ENCODE results near the gene ABHD4.
A peak's percentile ranks its signal among the peaks of the same experiment; 100 is the strongest.
"Not testable (repeated sequence)": the region's sequence is repeated elsewhere in the genome, so short reads cannot be mapped to it uniquely, and the experiment has no call there.

ABHD4 gene

DNA sequence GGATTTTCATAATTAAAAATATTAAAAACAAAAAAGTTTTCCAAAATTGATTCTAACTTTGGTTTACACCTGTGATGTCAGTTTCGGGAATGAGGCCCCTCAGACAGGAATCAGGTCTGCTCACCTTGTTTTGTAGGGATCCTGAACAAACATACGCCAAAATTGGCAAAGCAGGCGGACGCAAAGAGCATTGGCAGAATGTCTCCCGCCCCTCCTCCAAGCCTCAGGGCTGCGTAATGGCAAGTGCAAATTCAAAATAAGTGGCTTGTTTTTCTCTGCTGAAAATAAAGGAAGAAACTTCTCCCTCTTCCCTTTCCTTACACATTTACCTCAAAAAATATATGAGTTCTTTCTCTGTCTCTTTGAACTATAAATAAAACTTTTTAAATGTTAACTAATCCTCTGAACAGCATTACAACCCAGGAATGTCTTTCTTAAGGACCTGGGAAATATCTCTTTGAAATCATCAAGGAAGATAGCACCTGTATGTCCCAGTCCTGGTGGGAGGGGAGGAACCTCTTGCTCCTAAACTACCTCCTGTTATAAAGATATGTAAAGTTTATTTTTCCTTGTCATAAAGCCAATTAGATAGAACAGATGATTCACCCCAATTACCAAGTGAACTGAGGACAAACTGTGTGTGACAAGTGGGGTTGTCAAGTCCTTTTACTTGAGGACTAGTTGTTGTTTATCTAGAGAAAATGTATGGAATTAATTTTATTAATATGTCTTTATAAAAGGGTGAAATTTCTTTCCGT lies 29.6 kb downstream of the ABHD4 start:
- DNase-seq (ENCODE audit: low spot score), result no peak

- DNase-seq (ENCODE audit: low spot score), result no peak
Measured at GRCh38 chr14:22629361-22629760, 31.3 kb downstream of the ABHD4 start.

DNA sequence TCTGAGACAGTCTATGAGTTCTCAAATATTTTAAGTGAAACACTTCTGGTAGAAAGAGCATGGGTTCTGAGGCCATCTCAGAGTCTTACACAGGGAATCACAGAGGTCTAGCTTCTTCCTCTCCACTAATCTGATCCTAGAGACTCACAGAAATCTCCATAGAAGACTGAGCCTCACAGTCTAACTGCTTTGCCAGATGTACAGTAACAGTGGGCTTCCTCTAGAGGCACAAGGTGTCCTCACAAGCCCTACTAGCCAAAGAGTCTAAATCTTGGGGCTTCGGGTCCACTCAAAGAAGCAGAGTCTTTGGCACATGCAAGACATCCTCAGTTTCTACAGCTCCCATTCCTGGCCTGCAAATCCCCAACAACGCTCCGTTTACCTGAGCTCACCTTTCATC lies 32.0 kb downstream of the ABHD4 start:
- DNase-seq (ENCODE audit: low spot score), result no peak

- DNase-seq (ENCODE audit: low spot score), result no peak
Measured at GRCh38 chr14:22630486-22630885, 32.4 kb downstream of the ABHD4 start.

DNA sequence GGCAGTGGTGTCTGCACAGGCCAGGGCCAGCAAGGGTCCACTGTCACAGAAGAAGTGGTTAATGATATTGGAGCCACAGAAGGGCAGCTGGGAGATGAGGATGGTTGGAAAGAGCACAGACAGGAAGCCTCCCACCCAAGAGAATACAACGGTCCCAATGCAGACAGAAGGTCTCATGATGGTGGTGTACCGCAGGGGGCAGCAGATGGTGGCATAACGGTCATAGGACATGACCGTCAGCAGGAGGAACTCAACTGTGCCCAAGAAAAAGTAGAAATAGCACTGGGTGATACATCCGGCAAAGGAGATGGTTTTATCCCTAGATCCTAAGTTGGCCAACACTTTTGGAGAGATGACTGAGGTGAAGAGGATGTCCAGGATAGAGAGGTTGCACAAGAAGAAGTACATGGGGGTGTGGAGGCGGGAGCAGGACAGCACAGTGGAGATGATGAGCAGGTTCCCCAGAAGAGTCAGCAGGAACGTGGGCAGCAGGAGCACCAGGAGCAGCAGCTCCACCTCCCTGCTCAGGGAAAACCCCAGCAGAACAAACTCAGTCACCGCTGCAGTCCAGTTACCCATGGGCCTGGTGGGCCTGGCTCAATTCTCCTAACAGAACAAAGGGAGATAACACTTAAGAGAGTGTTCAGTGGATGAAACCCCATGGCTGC lies 36.3 kb downstream of the ABHD4 start:
- DNase-seq (ENCODE audit: low spot score), result no peak

GRCh38 chr14:22635980-22636379 lies 37.9 kb downstream of the ABHD4 start:
- not testable (repeated sequence) for DNase-seq (ENCODE audit: low spot score)

GRCh38 chr14:22640192-22640591 lies 42.1 kb downstream of the ABHD4 start:
- DNase-seq (ENCODE audit: low spot score), result no peak

DNA sequence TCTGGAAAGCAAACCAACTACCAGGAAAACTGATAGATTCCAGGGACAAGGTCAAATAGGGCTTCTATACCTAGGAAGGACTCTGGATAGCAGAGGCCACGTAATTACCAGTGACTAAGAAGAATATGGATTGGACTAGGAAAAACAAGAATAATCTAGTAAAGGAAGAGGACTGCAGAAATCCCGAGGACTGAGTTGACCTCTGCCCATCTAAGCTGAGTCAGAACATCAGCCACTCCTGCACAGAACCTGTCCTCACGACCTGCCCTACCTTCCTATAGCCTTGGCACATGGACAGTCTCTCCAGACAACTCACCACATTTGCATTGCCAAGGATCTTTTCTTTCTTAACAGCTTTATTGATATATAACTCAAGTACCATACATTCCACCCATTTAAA lies 43.7 kb downstream of the ABHD4 start:
- no peak for DNase-seq (ENCODE audit: low spot score)

GRCh38 chr14:22644305-22644635 lies 46.2 kb downstream of the ABHD4 start, which contains the start of gene OR6J1:
TSS of gene OR6J1 (minus strand) at chr14:22644352. CDS start at chr14:22634811, 9,541 bp downstream.
- DNase-seq (ENCODE audit: low spot score), result no peak

- no peak for DNase-seq (ENCODE audit: low spot score)
Measured at GRCh38 chr14:22646570-22647254, 48.6 kb downstream of the ABHD4 start.

GRCh38 chr14:22648506-22648905 lies 50.4 kb downstream of the ABHD4 start:
- DNase-seq (ENCODE audit: low spot score), result no peak

- DNase-seq (ENCODE audit: low spot score), result no peak
Measured at GRCh38 chr14:22650046-22650739, 52.1 kb downstream of the ABHD4 start.

DNA sequence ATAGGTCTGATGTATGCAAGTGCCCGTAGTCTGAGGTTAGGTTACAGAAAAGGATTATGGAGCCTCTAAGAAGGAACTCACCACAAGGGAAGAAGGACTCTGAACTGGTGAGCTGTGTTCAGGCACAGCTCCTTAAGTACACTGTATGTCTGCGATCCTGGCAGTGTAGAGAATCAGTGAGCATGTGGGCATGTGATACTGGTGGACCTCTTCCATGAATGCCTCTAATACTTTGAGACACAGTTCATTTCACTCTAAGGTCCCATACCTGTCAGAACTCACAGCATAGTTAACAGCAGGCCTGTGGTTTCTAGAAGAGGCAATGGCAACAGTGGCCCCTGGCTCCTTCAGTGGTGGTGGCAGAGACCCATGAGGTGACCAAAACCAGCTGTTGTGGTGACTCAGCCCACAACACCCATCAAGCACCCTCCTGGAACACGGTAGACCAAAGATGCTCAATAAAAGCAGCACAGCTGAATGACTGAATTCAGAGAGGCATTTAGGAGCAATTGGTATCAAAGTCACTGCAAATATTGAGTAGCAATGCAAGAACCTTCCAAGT lies 52.9 kb downstream of the ABHD4 start:
- no peak for DNase-seq (ENCODE audit: low spot score)

DNA sequence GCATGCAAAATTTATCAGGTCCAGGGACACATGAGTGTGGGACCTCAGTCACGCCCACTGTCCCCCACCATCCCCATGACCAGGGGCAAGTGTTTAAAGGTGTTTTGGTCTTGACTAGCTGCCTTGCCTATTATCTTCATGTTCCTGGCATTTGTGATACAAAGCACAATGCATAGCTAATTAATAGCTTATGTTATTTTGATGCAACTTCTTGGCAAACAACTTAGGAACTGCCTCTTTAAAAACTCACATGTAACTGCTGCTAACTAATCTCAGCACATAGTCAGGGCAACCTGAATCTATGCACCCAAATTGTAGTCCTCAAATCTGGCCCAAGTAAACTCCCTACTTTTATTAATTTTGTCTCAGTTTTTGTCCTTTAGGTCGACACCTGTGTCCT lies 53.5 kb downstream of the ABHD4 start:
- DNase-seq (ENCODE audit: low spot score), result no peak

GRCh38 chr14:22653012-22653621 lies 55.0 kb downstream of the ABHD4 start:
- DNase-seq (ENCODE audit: low spot score), result peak; percentile 81

- DNase-seq (ENCODE audit: low spot score), result no peak
Measured at GRCh38 chr14:22656226-22656625, 58.1 kb downstream of the ABHD4 start.

GRCh38 chr14:22656945-22657731 lies 59.0 kb downstream of the ABHD4 start:
- no peak for DNase-seq (ENCODE audit: low spot score)

GRCh38 chr14:22657861-22658260 lies 59.8 kb downstream of the ABHD4 start:
- no peak for DNase-seq (ENCODE audit: low spot score)

- no peak for DNase-seq (ENCODE audit: low spot score)
Measured at GRCh38 chr14:22658946-22659345, 60.8 kb downstream of the ABHD4 start.

GRCh38 chr14:22660654-22661053 lies 62.6 kb downstream of the ABHD4 start:
- no peak for DNase-seq (ENCODE audit: low spot score)

Data from D341Med (cell line).